Astrocyte of the cerebellum (primary cell): Measurements from ENCODE around the gene ITGB2.

Source experiments
- DNase-seq: peaks from one replicate; pipeline ENCODE4 v3.0.0-alpha.2; 2011; ENCODE audit warnings: low read depth
- H3K4me3 ChIP-seq: 2 replicates; pipeline ENCODE4 v1.5.1; 2011; ENCODE audit warnings: mild to moderate bottlenecking, low read depth, low read length, moderate library complexity
- in situ Hi-C: cut with HindIII; loops from 2 replicates; pipeline ENCODE4 v1.10.0; 2017; ENCODE audit warnings: low sequenced_read_pairs
- TF ChIP-seq, protein P1 (sequence below): IDR thresholded peaks from 2 replicates; pipeline ENCODE4 v1.5.1; 2012; ENCODE audit warnings: low read length, low read depth, moderate library complexity, mild to moderate bottlenecking; ENCODE audit errors: missing control alignments

Gene ITGB2

DNA sequence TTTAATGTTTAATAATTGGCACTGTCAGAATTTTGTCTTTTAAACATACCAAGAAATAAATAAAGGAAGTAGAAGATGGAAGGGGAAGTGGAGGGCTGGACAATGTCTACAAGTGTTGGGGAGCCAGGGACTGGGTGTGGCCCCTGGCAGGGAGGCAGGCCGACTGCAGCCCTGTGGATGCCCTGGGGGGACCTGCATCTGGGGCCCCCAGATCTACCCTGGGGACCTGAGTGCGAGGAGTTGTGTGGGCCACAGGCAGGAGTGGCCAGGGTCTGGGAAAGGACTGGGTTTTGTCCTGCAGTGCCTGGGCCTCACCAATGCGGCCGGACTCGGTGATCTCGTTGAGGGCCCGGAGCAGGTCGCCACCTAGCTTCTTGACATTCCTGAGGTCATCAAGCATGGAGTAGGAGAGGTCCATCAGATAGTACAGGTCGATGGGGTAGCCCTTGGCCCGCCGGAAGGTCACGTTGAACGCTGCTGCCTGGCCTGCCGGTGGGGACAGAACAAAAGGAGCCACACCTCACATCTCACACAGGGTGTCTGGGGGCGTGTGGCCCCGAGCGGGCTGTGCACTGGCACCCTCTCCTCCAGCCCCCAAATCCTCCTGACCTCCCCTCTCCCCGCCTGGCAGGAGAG lies 17.5 kb downstream of the ITGB2 start:
- TF ChIP-seq, protein P1, sequence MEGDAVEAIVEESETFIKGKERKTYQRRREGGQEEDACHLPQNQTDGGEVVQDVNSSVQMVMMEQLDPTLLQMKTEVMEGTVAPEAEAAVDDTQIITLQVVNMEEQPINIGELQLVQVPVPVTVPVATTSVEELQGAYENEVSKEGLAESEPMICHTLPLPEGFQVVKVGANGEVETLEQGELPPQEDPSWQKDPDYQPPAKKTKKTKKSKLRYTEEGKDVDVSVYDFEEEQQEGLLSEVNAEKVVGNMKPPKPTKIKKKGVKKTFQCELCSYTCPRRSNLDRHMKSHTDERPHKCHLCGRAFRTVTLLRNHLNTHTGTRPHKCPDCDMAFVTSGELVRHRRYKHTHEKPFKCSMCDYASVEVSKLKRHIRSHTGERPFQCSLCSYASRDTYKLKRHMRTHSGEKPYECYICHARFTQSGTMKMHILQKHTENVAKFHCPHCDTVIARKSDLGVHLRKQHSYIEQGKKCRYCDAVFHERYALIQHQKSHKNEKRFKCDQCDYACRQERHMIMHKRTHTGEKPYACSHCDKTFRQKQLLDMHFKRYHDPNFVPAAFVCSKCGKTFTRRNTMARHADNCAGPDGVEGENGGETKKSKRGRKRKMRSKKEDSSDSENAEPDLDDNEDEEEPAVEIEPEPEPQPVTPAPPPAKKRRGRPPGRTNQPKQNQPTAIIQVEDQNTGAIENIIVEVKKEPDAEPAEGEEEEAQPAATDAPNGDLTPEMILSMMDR: no peak
- DNase-seq: no peak
- in situ Hi-C loops: no loop called here
- no peak overlapping the region for H3K4me3 ChIP-seq

DNA sequence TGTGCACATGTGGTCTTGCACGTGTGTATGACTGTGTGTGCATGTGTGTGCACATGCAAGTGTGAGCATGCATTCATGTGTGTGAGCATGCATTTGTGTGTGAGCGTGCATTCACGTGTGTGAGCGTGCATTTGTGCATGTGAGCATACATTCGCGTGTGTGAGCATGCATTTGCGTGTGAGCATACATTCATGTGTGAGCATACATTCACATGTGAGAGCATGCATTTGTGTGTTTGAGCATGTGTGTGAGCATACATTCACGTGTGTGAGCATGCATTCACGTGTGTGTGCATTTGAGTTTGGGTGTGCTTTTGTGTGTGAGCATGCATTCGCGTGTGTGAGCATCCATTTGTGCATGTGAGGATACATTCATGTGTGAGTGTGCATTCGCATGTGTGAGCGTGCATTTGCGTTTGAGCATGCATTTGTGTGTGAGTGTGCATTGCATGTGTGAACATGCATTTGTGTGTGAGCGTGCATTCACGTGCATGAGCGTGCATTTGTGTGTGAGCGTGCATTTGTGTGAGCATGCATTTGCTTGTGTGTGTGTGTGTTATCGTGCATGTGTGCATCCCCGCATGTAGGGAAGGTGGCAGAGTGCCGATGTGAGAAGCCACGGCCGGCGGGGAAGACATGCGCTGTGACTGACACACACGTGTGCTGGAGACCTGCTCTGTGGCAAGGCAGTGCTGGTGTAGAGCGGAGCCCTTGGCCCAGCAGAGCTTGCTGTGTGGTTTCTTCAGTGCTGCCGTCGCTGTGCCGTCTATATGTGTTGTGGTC lies 18.2 kb downstream of the ITGB2 start:
- TF ChIP-seq, protein P1: no peak
- H3K4me3 ChIP-seq: no peak overlapping the region
- DNase-seq: no peak
- in situ Hi-C loops: no loop called here

DNA sequence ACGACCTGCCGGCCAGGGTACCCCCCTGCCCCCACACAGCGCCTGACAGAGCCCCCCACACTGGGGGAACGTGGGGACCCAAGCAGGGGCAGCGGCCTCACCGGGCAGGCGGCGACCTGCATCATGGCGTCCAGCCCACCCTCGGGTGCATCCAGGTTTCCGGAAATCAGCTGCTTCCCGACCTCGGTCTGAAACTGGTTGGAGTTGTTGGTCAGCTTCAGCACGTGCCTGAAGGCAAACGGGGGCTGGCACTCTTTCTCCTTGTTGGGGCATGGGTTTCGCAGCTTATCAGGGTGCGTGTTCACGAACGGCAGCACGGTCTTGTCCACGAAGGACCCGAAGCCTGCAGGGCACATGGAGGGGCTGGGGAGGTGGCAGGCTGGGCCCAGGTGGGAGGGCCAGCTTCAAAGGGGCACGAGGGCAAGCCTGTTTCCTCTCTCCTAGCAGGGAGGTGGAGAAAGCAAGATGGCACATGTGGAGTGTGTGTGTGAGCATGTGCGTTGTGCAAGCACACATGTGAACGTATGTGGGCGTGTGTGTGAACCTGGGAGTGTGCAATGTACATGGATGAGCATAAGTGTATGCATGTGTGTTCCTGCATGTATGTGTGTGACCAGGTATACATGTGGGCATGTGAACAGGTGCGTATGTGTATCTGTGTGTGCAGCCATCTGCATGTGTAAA lies 19.2 kb downstream of the ITGB2 start:
- TF ChIP-seq, protein P1: no peak
- in situ Hi-C loops: no loop called here
- DNase-seq: no peak
- H3K4me3 ChIP-seq: no peak overlapping the region

DNA sequence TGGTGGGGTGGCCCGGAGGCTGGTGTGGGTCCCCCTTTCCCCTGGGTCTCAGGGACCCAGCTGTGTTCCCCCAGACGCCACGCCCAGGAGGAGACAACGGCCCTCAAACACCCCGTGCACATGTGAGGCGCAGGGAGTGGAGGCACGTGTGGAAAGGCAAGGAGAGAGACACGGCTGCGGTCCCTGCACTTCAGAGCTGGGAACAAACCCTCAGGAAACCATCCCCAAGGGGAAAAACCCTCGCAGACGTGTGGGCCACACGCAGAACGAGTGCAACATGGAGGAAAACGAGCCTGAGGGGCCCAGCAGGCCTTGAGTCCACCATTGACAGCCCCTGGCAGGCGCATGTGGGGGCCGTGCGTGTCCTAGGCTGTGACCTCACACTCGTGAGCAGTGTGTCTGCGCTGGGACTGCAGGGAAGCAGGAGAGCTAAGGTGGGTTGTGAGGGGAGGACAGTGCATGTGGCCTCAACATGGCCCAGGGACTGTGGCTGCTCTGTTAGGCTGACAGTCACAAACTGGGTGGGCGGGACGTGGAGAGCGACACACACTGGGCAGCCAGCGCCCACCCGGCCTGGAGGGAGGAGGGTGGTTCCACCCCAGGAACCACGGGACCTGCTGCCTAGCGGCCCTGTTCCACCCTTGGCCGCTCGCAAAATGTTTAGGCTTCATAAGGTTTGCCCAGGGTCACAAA lies 20.0 kb downstream of the ITGB2 start:
- DNase-seq: no peak
- H3K4me3 ChIP-seq: no peak overlapping the region
- in situ Hi-C loops: no loop called here
- TF ChIP-seq, protein P1: no peak

DNA sequence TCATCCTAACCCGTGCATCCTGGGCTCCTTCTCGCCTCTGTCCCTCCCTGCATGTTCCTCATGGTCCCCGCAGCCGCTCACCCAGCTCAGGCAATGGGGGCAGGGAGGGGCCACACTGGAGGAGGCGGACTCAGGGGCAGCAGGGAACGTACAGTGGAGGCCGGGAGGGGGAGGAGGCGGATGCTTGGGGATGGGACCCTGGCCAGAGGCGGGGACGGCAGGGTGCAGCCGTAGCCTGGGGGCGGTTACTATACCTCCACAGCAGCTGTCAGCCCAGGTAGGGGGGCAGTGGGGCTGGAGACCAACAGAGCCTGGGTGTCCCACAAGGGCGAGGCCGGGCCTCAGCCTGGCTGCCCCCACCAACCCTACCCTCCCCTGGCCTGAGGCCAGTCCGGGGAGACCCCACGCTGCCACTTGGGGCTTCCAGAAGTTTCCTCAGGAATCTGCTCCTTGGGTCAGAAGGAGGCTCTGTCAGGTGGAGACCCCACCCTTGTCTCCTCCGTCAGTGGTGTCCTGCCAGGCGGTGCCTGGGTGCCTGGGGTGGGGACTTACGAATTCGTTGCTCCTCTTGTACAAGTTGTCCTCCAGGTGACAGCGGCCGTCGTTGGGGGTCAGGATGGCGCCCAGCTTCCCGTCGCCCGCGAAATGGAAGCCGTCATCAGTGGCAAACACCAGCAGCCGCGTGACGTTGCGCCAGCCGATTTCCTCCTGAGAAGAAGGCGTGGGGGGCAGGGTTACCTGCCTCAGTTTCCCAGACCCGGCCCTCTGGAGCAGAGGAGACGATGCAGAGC lies 20.7 kb downstream of the ITGB2 start:
- H3K4me3 ChIP-seq: no peak overlapping the region
- no peak for DNase-seq
- in situ Hi-C loops: no loop called here
- TF ChIP-seq, protein P1: no peak
